Measurements from ENCODE around the gene EIF5A2.

EIF5A2 gene

DNA sequence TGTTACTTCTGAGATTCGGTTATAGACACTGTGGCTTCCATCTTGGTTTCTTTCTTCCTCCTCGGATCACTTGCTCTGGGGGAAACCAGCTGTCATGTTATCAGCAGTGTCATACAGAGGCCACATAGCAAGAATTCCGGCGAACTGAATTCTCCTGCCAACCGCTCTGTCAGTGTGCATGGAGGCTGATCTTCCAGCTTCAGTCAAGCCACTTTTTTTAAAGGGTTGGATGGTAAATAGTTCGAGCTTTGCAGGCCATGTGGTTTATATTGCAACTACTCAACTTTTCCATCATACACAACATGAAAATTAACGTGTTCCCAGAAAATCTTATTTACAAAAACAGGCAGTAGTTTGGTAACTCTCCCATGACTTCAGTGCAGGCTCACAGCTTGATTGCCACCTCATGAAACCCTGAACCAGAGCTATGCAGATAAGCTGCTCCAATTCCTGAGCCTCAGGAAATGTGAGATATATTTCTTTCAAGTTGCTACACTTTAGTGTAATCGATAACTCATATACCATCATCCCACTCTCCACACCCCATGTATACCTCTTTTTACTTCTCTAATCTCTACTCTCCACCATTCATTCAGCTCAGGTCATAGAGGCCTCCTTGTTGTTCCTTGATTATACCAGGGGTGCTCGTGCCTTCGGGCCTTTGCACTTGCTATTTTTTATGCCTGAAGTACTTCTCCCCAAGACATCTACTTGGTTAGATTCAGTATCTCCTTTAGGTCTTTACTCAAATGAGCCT lies 45.6 kb downstream of the EIF5A2 start:
- Histone ChIP-seq H3K4me1 (peaks cover 25% of the 10 kb centered on the region), H3K27ac (no peak overlapping the region), H3K27me3 (no peaks in the 10 kb centered on the region), H3K36me3 (peaks cover 30% of the 10 kb centered on the region), H4K20me1 (peaks cover 28% of the 10 kb centered on the region), H3K4me3 (no peak overlapping the region), H3K9ac (no peak overlapping the region), H3K9me3 (no peaks in the 10 kb centered on the region), H3K4me2 (no peak overlapping the region)
- TF ChIP-seq Cebpa-rat (IDR thresholded peaks at IDR 0.05), result no peak

DNA sequence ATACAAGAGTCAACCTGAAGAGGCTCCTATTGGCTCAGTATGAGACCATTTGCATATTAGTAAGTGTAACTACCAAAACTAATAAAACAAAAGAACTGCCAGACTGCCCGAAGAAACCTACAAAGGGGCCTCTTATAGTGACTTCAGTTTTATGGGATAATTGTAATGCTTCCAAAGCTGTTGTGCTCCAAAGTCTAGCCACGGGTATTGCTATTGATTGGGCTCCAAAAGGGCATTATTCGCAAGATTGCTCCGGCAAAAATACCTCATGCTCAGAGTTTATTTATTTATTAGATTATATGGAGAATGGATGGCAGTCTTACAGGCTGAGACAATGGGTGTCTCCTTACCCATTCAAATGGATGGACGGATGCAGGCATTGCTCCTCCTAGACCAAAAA lies 49.8 kb downstream of the EIF5A2 start:
- no peak overlapping the region for H3K9ac ChIP-seq
- H4K20me1 ChIP-seq, result no peaks in the 10 kb centered on the region
- no peak overlapping the region for H3K4me2 ChIP-seq
- H3K27me3 ChIP-seq, result no peaks in the 10 kb centered on the region
- H3K9me3 ChIP-seq, result no peaks in the 10 kb centered on the region
- no peak overlapping the region for H3K4me3 ChIP-seq
- no peak for TF ChIP-seq Cebpa-rat (IDR thresholded peaks at IDR 0.05)
- peaks cover 11% of the 10 kb centered on the region for H3K4me1 ChIP-seq
- H3K36me3 ChIP-seq, result no peaks in the 10 kb centered on the region
- H3K27ac ChIP-seq, result no peak overlapping the region

DNA sequence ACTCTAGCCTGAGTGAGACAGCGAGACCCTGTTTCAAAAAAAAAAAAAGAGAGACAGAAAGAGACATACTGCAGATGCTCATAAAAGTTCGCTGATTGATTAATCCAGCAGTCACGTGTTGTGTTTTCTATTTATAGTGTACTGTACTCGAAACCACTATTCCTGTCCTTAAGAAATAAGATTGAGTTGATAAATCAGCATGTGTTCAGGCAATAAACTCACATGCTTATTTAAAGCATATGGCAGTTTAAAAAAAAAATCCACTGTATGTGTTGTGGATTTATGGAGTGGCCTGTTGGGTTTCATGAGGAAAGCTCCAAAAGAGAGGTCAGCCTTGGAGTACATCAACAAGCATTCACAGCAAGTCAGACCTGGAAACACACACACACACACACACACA lies 56.1 kb downstream of the EIF5A2 start:
- H3K4me2 ChIP-seq, result no peak overlapping the region
- H3K4me3 ChIP-seq, result no peak overlapping the region
- H3K27ac ChIP-seq, result no peak overlapping the region
- no peaks in the 10 kb centered on the region for H3K4me1 ChIP-seq
- H4K20me1 ChIP-seq, result no peaks in the 10 kb centered on the region
- H3K27me3 ChIP-seq, result no peaks in the 10 kb centered on the region
- no peaks in the 10 kb centered on the region for H3K9me3 ChIP-seq
- H3K36me3 ChIP-seq, result no peaks in the 10 kb centered on the region
- TF ChIP-seq Cebpa-rat (IDR thresholded peaks at IDR 0.05), result no peak
- H3K9ac ChIP-seq, result no peak overlapping the region

- Histone ChIP-seq H3K4me3 (no peak overlapping the region), H3K9ac (no peak overlapping the region), H3K36me3 (no peaks in the 10 kb centered on the region), H3K27me3 (no peaks in the 10 kb centered on the region), H4K20me1 (no peaks in the 10 kb centered on the region), H3K27ac (no peak overlapping the region), H3K4me2 (no peak overlapping the region), H3K9me3 (no peaks in the 10 kb centered on the region), H3K4me1 (no peaks in the 10 kb centered on the region)
- no peak for TF ChIP-seq Cebpa-rat (IDR thresholded peaks at IDR 0.05)
Measured at GRCh38 chr3:170848292-170848917, 60.0 kb downstream of the EIF5A2 start.

- Histone ChIP-seq H3K27me3 (no peaks in the 10 kb centered on the region), H3K4me1 (no peaks in the 10 kb centered on the region), H4K20me1 (no peaks in the 10 kb centered on the region), H3K9me3 (no peaks in the 10 kb centered on the region), H3K4me2 (no peak overlapping the region), H3K9ac (no peak overlapping the region), H3K4me3 (no peak overlapping the region), H3K27ac (no peak overlapping the region), H3K36me3 (no peaks in the 10 kb centered on the region)
- no peak for TF ChIP-seq Cebpa-rat (IDR thresholded peaks at IDR 0.05)
Measured at GRCh38 chr3:170844377-170844776, 64.1 kb downstream of the EIF5A2 start.

DNA sequence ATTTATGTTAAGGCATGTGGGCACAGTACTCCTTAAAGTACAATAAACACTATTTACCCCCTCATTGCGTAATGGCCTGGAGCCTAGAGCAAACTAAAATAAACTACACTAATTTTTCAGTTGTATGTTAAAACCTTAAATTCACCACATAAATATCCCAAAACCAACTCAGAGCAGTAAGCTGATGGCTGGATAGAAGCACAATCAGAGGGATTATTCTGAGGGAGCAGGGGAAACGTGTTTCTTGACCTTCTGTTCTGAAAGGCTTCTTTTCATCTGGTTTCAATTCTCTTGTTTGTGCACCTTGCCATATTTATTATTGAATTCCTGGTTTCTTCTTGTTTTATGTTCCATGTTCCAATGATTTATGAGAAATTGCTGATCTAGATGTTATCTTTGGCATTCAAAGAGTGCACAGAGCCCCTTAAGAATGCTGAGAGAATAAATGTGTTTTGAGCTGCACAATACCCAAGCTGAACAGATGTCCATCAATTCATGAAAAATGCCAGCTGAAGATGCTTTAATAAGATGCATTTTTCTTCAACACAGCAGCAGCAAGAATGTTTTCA lies 68.1 kb downstream of the EIF5A2 start:
- H4K20me1 ChIP-seq, result no peaks in the 10 kb centered on the region
- H3K27me3 ChIP-seq, result no peaks in the 10 kb centered on the region
- H3K27ac ChIP-seq, result no peak overlapping the region
- H3K4me3 ChIP-seq, result no peak overlapping the region
- no peaks in the 10 kb centered on the region for H3K36me3 ChIP-seq
- TF ChIP-seq Cebpa-rat (IDR thresholded peaks at IDR 0.05), result no peak
- no peak overlapping the region for H3K4me2 ChIP-seq
- no peaks in the 10 kb centered on the region for H3K9me3 ChIP-seq
- H3K9ac ChIP-seq, result no peak overlapping the region
- no peaks in the 10 kb centered on the region for H3K4me1 ChIP-seq

DNA sequence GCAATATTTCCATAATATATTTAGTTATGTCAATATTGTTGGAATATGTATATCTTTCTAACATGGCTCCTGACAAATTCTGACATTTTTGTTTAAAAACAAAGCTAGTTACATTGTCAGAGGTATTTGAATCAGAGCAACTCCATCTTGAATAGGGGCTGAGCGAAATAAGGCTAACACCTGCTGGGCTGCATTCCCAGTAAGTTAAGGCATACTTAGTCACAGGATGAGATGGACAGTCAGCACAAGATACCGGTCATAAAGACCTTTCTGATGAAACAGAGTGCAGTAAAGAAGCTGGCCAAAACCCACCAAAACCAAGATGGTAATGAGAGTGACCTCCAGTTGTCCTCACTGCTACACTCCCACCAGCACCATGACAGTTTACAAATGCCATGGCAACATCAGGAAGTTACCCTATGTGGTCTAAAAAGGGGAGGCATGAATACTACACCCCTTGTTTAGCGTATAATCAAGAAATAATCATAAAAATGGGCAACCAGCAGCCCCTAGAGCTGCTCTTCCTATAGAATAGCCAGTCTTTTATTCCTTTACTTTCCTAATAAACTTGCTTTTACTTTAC lies 68.8 kb downstream of the EIF5A2 start:
- Histone ChIP-seq H3K9ac (no peak overlapping the region), H3K27me3 (no peaks in the 10 kb centered on the region), H3K4me3 (no peak overlapping the region), H4K20me1 (no peaks in the 10 kb centered on the region), H3K9me3 (no peaks in the 10 kb centered on the region), H3K4me1 (no peaks in the 10 kb centered on the region), H3K27ac (no peak overlapping the region), H3K4me2 (no peak overlapping the region), H3K36me3 (no peaks in the 10 kb centered on the region)
- TF ChIP-seq Cebpa-rat (IDR thresholded peaks at IDR 0.05), result no peak

All from BLaER1 (cell line).